HepG2 (cell line): ENCODE results near the gene BAIAP2L1. TPM values are rescaled to one million over a fixed set of nuclear protein-coding genes. Genes with fewer than 3 reads are reported as not detected.

ENCODE experiments used
- CCDC6 ChIP-seq: sonication (generic); formaldehyde crosslinking; IDR thresholded peaks from 2 replicates; pipeline ENCODE4 v1.8.1; 2022; ENCODE audit warnings: mild to moderate bottlenecking, missing genetic modification reagents, moderate library complexity
- ELF3 ChIP-seq: IDR thresholded peaks from 2 replicates; pipeline ENCODE4 v1.6.1; 2016; ENCODE audit warnings: missing genetic modification reagents, missing compliant biosample characterization
- ERF ChIP-seq: IDR thresholded peaks from 2 replicates; pipeline ENCODE4 v1.6.1; 2018; ENCODE audit warnings: missing biosample characterization, missing genetic modification reagents
- FOXA3 ChIP-seq: IDR thresholded peaks from 2 replicates; pipeline ENCODE4 v1.6.1; 2016; ENCODE audit warnings: missing genetic modification reagents, missing compliant biosample characterization
- FOXK1 ChIP-seq: sonication (generic); formaldehyde crosslinking; IDR thresholded peaks from 2 replicates; pipeline ENCODE4 v1.4.0; 2020; ENCODE audit warnings: low read depth, missing genetic modification reagents, borderline replicate concordance
- GATAD1 ChIP-seq: IDR thresholded peaks from 2 replicates; pipeline ENCODE4 v1.6.1; 2016; ENCODE audit warnings: missing genetic modification reagents, missing compliant biosample characterization
- SALL1 ChIP-seq: sonication (generic); formaldehyde crosslinking; IDR thresholded peaks from 2 replicates; pipeline ENCODE4 v1.8.0; 2022; ENCODE audit warnings: mild to moderate bottlenecking, missing genetic modification reagents
- SKI ChIP-seq: fragments of 450-650 bp; IDR thresholded peaks from one replicate; pipeline ENCODE4 v1.6.1; 2018; ENCODE audit warnings: mild to moderate bottlenecking; ENCODE audit not compliant: partially characterized antibody
- SPEN ChIP-seq: sonication (generic); formaldehyde crosslinking; IDR thresholded peaks from 2 replicates; pipeline ENCODE4 v1.5.1; 2020; ENCODE audit warnings: low read depth, mild to moderate bottlenecking, missing genetic modification reagents
- SSRP1 ChIP-seq: IDR thresholded peaks from 2 replicates; pipeline ENCODE4 v1.6.1; 2016; ENCODE audit warnings: control low read depth
- ZBTB20 ChIP-seq: sonication (generic); formaldehyde crosslinking; IDR thresholded peaks from 2 replicates; pipeline ENCODE4 v1.8.1; 2023; ENCODE audit warnings: missing genetic modification reagents, low read depth, mild to moderate bottlenecking, borderline replicate concordance
- ZBTB7A ChIP-seq: sonication (generic); formaldehyde crosslinking; IDR thresholded peaks from 2 replicates; pipeline ENCODE4 v1.8.0; 2022; ENCODE audit warnings: mild to moderate bottlenecking, missing genetic modification reagents
- ZNF264 ChIP-seq: sonication (generic); formaldehyde crosslinking; IDR thresholded peaks from 2 replicates; pipeline ENCODE4 v1.4.0; 2020; ENCODE audit warnings: missing genetic modification reagents
- ZNF331 ChIP-seq: sonication (generic); formaldehyde crosslinking; IDR thresholded peaks from 2 replicates; pipeline ENCODE4 v1.4.0; 2020; ENCODE audit warnings: missing genetic modification reagents
- ZNF547 ChIP-seq: sonication (generic); formaldehyde crosslinking; IDR thresholded peaks from 2 replicates; pipeline ENCODE4 v1.5.1; 2020; ENCODE audit warnings: mild to moderate bottlenecking, missing genetic modification reagents
- polyA plus RNA-seq, 8 experiments: library from polyadenylated mRNA; depleted of rRNA in 3 of 8; stranded (reverse) in 7 of 8; unstranded in 1 of 8; fragments of >200 nt; fragmentation: Illumina TruSeq in 4 of 8; extraction: Trizol in 4 of 8; gene quantifications; 2 replicates each; pipeline versions ENCODE4 v1.2.1 to v1.2.3, GENCODE V29; 2011 to 2016; ENCODE audit warnings: low read depth in 4 of 8, missing spikeins in 1 of 8, mixed read lengths in 1 of 8; ENCODE audit not compliant: insufficient read depth in 1 of 8
- total RNA-seq, 5 experiments: library from RNA; depleted of rRNA; stranded (reverse); fragments of >200 nt; fragmentation: Illumina TruSeq; extraction: Trizol; gene quantifications; 2 replicates each; pipeline ENCODE4 v1.2.3, GENCODE V29; 2016; ENCODE audit warnings: low read depth in 1 of 5
- TF ChIP-seq, protein P1 (sequence below): IDR thresholded peaks from 2 replicates; pipeline ENCODE4 v1.6.1; 2016; ENCODE audit warnings: mild to moderate bottlenecking
- TF ChIP-seq, protein P2 (sequence below): sonication (generic); formaldehyde crosslinking; IDR thresholded peaks from 2 replicates; pipeline ENCODE4 v1.4.0; 2020; ENCODE audit warnings: mild to moderate bottlenecking, missing genetic modification reagents
- TF ChIP-seq, protein P3 (sequence below): sonication (generic); formaldehyde crosslinking; conservative IDR thresholded peaks from 2 replicates; pipeline ENCODE4 v1.4.0; 2020; ENCODE audit warnings: mild to moderate bottlenecking, missing genetic modification reagents, moderate library complexity
- TF ChIP-seq, protein P4 (sequence below): IDR thresholded peaks from 2 replicates; pipeline ENCODE4 v1.6.1; 2016
- TF ChIP-seq, protein P5 (sequence below): sonication (generic); formaldehyde crosslinking; IDR thresholded peaks from 2 replicates; pipeline ENCODE4 v1.4.0; 2020; ENCODE audit warnings: missing genetic modification reagents

Gene BAIAP2L1
- total and polyA plus RNA-seq, 2 of the 13 experiments (the other 11 are each of a cell fraction or from before 2014, with no cell fraction given), result 13.0 to 21.5 TPM

DNA sequence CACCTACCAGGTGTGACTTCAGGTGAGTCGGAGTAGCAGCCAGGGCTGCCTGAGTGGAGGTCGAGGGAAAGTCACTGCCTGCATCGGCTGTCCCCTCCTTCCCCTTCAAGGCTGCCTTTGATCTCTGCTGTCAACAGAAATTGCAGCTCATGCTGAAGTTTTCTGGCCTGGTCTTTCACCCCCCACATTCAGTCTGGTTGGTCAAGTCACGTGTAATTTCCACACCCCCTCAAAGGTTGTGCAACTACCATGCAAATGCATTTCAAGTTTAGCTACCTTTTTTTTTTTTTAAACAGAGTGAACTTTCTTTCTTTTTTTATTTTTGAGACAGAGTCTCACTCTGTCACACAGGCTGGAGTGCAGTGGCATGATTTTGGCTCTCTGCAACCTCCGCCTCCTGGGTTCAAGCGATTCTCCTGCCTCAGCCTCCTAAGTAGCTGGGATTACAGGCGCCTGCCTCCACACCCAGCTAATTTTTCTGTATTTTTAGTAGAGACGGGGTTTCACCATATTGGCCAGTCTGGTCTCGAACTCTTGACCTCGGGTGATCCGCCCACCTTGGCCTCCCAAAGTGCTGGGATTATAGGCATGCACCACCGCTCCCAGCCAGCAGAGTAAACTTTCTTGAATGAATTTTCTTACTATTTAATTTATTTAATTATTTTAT, 16.8 kb upstream of the BAIAP2L1 start (continued):
- TF ChIP-seq, protein P1, sequence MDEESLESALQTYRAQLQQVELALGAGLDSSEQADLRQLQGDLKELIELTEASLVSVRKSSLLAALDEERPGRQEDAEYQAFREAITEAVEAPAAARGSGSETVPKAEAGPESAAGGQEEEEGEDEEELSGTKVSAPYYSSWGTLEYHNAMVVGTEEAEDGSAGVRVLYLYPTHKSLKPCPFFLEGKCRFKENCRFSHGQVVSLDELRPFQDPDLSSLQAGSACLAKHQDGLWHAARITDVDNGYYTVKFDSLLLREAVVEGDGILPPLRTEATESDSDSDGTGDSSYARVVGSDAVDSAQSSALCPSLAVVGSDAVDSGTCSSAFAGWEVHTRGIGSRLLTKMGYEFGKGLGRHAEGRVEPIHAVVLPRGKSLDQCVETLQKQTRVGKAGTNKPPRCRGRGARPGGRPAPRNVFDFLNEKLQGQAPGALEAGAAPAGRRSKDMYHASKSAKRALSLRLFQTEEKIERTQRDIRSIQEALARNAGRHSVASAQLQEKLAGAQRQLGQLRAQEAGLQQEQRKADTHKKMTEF (CRISPR knock-in tag), result peak; percentile 52; the same call in 1 of the 2 replicates
- TF ChIP-seq FOXA3 (CRISPR knock-in tag) (peak; percentile 82), SPEN (CRISPR knock-in tag) (0 out of 2 replicates have a peak, but pooled peaks have one; percentile 43), ZBTB20 (peak; percentile 64; the same call in 1 of the 2 replicates), SKI (peak; percentile 61), ELF3 (peak; percentile 52), SSRP1 (CRISPR knock-in tag) (0 out of 2 replicates have a peak, but pooled peaks have one; percentile 4), ZNF547 (CRISPR knock-in tag) (0 out of 2 replicates have a peak, but pooled peaks have one; percentile 32), ZNF331 (CRISPR knock-in tag) (peak; percentile 69; the same call in 1 of the 2 replicates), ZBTB7A (CRISPR knock-in tag) (peak; percentile 35; the same call in 1 of the 2 replicates), GATAD1 (CRISPR knock-in tag) (peak; percentile 64), ZNF264 (CRISPR knock-in tag) (0 out of 2 replicates have a peak, but pooled peaks have one; percentile 26), CCDC6 (CRISPR knock-in tag) (peak; percentile 40; the same call in 1 of the 2 replicates), ERF (CRISPR knock-in tag) (peak; percentile 72), FOXK1 (CRISPR knock-in tag) (peak; percentile 79; the same call in 1 of the 2 replicates), SALL1 (peak; percentile 81)
- TF ChIP-seq, protein P2, sequence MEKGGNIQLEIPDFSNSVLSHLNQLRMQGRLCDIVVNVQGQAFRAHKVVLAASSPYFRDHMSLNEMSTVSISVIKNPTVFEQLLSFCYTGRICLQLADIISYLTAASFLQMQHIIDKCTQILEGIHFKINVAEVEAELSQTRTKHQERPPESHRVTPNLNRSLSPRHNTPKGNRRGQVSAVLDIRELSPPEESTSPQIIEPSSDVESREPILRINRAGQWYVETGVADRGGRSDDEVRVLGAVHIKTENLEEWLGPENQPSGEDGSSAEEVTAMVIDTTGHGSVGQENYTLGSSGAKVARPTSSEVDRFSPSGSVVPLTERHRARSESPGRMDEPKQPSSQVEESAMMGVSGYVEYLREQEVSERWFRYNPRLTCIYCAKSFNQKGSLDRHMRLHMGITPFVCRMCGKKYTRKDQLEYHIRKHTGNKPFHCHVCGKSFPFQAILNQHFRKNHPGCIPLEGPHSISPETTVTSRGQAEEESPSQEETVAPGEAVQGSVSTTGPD (CRISPR knock-in tag), result 0 out of 2 replicates have a peak, but pooled peaks have one; percentile 40
- TF ChIP-seq, protein P3, sequence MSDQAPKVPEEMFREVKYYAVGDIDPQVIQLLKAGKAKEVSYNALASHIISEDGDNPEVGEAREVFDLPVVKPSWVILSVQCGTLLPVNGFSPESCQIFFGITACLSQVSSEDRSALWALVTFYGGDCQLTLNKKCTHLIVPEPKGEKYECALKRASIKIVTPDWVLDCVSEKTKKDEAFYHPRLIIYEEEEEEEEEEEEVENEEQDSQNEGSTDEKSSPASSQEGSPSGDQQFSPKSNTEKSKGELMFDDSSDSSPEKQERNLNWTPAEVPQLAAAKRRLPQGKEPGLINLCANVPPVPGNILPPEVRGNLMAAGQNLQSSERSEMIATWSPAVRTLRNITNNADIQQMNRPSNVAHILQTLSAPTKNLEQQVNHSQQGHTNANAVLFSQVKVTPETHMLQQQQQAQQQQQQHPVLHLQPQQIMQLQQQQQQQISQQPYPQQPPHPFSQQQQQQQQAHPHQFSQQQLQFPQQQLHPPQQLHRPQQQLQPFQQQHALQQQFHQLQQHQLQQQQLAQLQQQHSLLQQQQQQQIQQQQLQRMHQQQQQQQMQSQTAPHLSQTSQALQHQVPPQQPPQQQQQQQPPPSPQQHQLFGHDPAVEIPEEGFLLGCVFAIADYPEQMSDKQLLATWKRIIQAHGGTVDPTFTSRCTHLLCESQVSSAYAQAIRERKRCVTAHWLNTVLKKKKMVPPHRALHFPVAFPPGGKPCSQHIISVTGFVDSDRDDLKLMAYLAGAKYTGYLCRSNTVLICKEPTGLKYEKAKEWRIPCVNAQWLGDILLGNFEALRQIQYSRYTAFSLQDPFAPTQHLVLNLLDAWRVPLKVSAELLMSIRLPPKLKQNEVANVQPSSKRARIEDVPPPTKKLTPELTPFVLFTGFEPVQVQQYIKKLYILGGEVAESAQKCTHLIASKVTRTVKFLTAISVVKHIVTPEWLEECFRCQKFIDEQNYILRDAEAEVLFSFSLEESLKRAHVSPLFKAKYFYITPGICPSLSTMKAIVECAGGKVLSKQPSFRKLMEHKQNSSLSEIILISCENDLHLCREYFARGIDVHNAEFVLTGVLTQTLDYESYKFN (CRISPR knock-in tag), result peak; percentile 90
- TF ChIP-seq, protein P4, sequence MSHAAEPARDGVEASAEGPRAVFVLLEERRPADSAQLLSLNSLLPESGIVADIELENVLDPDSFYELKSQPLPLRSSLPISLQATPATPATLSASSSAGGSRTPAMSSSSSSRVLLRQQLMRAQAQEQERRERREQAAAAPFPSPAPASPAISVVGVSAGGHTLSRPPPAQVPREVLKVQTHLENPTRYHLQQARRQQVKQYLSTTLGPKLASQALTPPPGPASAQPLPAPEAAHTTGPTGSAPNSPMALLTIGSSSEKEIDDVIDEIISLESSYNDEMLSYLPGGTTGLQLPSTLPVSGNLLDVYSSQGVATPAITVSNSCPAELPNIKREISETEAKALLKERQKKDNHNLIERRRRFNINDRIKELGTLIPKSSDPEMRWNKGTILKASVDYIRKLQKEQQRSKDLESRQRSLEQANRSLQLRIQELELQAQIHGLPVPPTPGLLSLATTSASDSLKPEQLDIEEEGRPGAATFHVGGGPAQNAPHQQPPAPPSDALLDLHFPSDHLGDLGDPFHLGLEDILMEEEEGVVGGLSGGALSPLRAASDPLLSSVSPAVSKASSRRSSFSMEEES (CRISPR knock-in tag), result peak; percentile 92
- TF ChIP-seq, protein P5, sequence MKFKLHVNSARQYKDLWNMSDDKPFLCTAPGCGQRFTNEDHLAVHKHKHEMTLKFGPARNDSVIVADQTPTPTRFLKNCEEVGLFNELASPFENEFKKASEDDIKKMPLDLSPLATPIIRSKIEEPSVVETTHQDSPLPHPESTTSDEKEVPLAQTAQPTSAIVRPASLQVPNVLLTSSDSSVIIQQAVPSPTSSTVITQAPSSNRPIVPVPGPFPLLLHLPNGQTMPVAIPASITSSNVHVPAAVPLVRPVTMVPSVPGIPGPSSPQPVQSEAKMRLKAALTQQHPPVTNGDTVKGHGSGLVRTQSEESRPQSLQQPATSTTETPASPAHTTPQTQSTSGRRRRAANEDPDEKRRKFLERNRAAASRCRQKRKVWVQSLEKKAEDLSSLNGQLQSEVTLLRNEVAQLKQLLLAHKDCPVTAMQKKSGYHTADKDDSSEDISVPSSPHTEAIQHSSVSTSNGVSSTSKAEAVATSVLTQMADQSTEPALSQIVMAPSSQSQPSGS, result peak; percentile 89
